Keratinocyte (primary cell): ENCODE measurements around the gene PGAP3. TPM values are rescaled to one million over a fixed set of nuclear protein-coding genes. Genes with fewer than 3 reads are reported as not detected.

ENCODE experiments used
- DNase-seq: peaks from one replicate; pipeline ENCODE4 v3.0.0-alpha.2; 2011; ENCODE audit warnings: low read depth, missing footprints, low spot score
- FAIRE-seq: peaks from 2 replicates; lab custom pipeline; 2011; peaks lifted over from hg19 to GRCh38; lab: Jason Lieb, UNC
- H2AFZ ChIP-seq: 2 replicates; pipeline ENCODE4 v1.6.0; 2012; ENCODE audit warnings: low read length, control low read depth, inconsistent platforms; ENCODE audit not compliant: control insufficient read depth
- H3K27ac ChIP-seq: 2 replicates; pipeline ENCODE4 v1.5.1; 2011; ENCODE audit warnings: low read length; ENCODE audit not compliant: control insufficient read depth, insufficient read depth
- H3K27me3 ChIP-seq: 3 replicates; pipeline ENCODE4 v1.6.0; 2011; ENCODE audit warnings: low read length; ENCODE audit not compliant: control insufficient read depth, insufficient read depth; ENCODE audit errors: extremely low read depth
- H3K36me3 ChIP-seq, 2 experiments: 2 replicates in 1 of 2; 3 replicates in 1 of 2; pipeline ENCODE4 v1.5.1; 2011; ENCODE audit warnings: low read length in 2 of 2, mild to moderate bottlenecking in 1 of 2; ENCODE audit not compliant: control insufficient read depth in 2 of 2, insufficient read depth in 2 of 2; ENCODE audit errors: extremely low read depth in 1 of 2
- H3K4me1 ChIP-seq: 3 replicates; pipeline ENCODE4 v1.5.1; 2011; ENCODE audit warnings: low read length; ENCODE audit not compliant: control insufficient read depth, insufficient read depth; ENCODE audit errors: extremely low read depth
- H3K4me2 ChIP-seq: 3 replicates; pipeline ENCODE4 v1.6.0; 2011; ENCODE audit warnings: low read depth, low read length; ENCODE audit not compliant: control insufficient read depth, insufficient read depth; ENCODE audit errors: extremely low read depth
- H3K4me3 ChIP-seq, 3 experiments: fragments of 200-600 bp in 1 of 3; sonication (generic) in 1 of 3; 2 replicates in 2 of 3; 3 replicates in 1 of 3; pipeline ENCODE4 v1.5.1; 2011 to 2016; ENCODE audit warnings: low read length in 3 of 3, mild to moderate bottlenecking in 3 of 3, control low read depth in 2 of 3, inconsistent platforms in 1 of 3, low read depth in 1 of 3, mixed read lengths in 1 of 3, mixed run types in 1 of 3, moderate library complexity in 1 of 3; ENCODE audit not compliant: control insufficient read depth in 2 of 3, insufficient read depth in 2 of 3; ENCODE audit errors: extremely low read depth in 1 of 3
- H3K79me2 ChIP-seq: 2 replicates; pipeline ENCODE4 v1.6.0; 2012; ENCODE audit warnings: low read length; ENCODE audit not compliant: control insufficient read depth, insufficient read depth
- H3K9ac ChIP-seq: 3 replicates; pipeline ENCODE4 v1.6.0; 2011; ENCODE audit warnings: low read length; ENCODE audit not compliant: control insufficient read depth, insufficient read depth; ENCODE audit errors: extremely low read depth
- H3K9me1 ChIP-seq: 3 replicates; pipeline ENCODE4 v1.6.0; 2011; ENCODE audit warnings: low read length; ENCODE audit not compliant: control insufficient read depth, insufficient read depth; ENCODE audit errors: extremely low read depth
- H3K9me3 ChIP-seq: 2 replicates; pipeline ENCODE4 v1.5.1; 2012; ENCODE audit warnings: low read depth, low read length; ENCODE audit not compliant: control insufficient read depth
- H4K20me1 ChIP-seq: 3 replicates; pipeline ENCODE4 v1.6.0; 2011; ENCODE audit warnings: low read length; ENCODE audit not compliant: control insufficient read depth, insufficient read depth; ENCODE audit errors: extremely low read depth
- EZH2 ChIP-seq: IDR thresholded peaks from one replicate; pipeline ENCODE4 v1.6.1; 2012; ENCODE audit warnings: inconsistent platforms, mild to moderate bottlenecking, low read length, moderate library complexity
- dilution Hi-C: fragments of 300-500 bp; cut with MboI; formaldehyde crosslinking; loops from one replicate; pipeline ENCODE4 v1.7.0; 2020; ENCODE audit warnings: low sequenced_read_pairs; ENCODE audit not compliant: extremely low pct_ligation_motif_present
- polyA plus RNA-seq, 5 experiments: library from polyadenylated mRNA; depleted of rRNA in 3 of 5; stranded (reverse) in 3 of 5; stranded (forward) in 1 of 5; unstranded in 1 of 5; fragments of >200 nt; gene quantifications; 1 replicate in 1 of 5; 2 replicates in 3 of 5; 3 replicates in 1 of 5; pipeline versions ENCODE4 v1.2.1 to v1.2.3, GENCODE V29; 2011 to 2012; ENCODE audit warnings: missing spikeins in 2 of 5, low read depth in 1 of 5, low replicate concordance in 1 of 5
- TF ChIP-seq, protein P1 (sequence below), 3 experiments: IDR thresholded peaks in 1 of 3; conservative IDR thresholded peaks in 1 of 3; optimal IDR thresholded peaks in 1 of 3; 2 replicates in 2 of 3; 3 replicates in 1 of 3; pipeline versions ENCODE3 to v1.5.1; 2011; ENCODE audit warnings: low read length in 3 of 3, mild to moderate bottlenecking in 3 of 3, moderate library complexity in 2 of 3, control low read depth in 1 of 3, inconsistent platforms in 1 of 3; ENCODE audit not compliant: insufficient read depth in 2 of 3; ENCODE audit errors: extremely low read depth in 1 of 3

The PGAP3 gene
- polyA plus RNA-seq, 1 donor (not counting 4 experiments of a cell fraction or from before 2014, with no cell fraction given), result 5.6 TPM

DNA sequence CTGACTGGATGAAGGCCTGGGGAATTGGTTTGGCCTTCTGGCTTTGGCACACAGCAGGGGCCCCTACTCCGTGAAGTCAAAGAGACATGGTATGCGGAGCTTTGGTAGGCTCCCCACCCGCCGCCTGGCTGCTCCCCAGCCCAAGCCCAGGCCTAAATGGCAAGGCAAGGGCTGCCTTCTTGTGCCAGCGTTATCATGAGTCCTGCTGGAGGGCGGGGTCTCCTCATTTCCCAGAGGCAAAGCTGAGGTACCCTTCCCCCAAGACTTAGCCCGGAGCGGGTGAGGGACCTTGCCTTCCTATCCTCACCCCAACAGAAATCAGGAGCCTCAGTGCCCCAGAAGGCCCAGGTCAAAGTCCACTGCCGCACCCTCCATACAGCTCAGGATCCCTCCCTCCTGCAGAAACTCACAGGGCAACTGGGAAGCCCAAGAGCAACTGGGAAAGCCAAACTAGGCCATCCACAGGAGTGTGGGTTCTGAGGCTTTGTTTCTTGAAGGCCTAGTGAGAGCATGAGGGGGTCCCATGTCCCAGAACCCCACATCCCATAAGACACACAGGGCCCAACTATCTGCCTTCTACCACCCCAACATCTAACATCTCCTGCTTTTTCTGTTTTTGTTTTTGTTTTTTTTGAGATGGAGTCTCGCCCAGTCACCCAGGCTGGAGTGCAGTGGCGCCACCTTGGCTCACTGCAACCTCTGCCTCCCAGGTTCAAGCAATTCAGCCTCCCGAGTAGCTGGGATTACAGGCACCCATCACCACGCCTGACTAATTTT, 9.3 kb downstream of the PGAP3 start:
- Histone ChIP-seq H3K4me2 (no peak overlapping the region), H3K27ac (no peak overlapping the region)
- dilution Hi-C loops, result no loop called here

DNA sequence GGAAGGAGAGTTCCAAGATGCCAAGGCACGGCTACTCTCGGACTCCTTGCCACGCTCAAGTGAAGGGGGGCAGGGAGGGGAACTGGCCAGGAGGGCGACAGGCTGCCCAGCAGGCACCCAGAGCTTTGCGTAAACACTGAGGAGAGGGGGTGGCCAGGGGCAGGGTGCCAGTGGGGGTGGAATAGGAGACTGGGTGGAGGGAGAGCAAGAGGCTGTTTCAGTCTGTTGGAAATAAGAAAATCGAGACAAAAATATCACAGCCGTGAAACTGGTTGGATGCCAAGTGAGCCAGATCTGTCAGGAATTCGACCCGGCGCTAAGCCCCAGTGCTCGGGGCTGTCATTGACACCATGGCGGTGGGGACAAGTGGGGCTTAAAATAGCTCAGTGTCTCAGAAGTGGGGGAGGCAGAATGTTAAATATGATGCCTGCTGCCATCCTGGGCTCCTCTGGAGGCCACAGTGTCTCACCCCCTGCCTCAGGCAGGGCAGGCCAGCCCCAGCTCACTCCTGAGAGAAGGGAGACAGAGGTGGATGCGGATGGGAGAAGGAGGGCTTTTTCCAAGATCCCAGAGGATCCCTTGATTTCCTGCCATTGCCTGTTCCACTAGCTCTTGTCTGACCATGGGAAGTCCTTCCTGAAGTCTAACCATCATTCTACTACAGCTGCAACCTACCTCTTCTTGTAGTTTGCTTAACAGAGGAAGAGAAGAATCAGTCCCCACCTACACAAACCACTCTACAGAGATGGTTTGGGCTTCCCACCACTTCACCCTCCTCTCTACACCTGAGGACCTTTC, 10.1 kb downstream of the PGAP3 start:
- dilution Hi-C loops, result no loop called here
- Histone ChIP-seq H3K79me2 (no peaks in the 10 kb centered on the region), H3K9me1 (no peaks in the 10 kb centered on the region), H3K4me1 (no peaks in the 10 kb centered on the region), H3K4me2 (no peak overlapping the region), H3K36me3 (no peaks in the 10 kb centered on the region), H3K9ac (no peak overlapping the region), H2AFZ (no peak overlapping the region), H4K20me1 (no peaks in the 10 kb centered on the region), H3K27me3 (no peaks in the 10 kb centered on the region), H3K9me3 (no peaks in the 10 kb centered on the region), H3K27ac (no peak overlapping the region), H3K4me3 (no peak overlapping the region)
- FAIRE-seq, result no peak
- no peak for TF ChIP-seq EZH2
- TF ChIP-seq, protein P1, sequence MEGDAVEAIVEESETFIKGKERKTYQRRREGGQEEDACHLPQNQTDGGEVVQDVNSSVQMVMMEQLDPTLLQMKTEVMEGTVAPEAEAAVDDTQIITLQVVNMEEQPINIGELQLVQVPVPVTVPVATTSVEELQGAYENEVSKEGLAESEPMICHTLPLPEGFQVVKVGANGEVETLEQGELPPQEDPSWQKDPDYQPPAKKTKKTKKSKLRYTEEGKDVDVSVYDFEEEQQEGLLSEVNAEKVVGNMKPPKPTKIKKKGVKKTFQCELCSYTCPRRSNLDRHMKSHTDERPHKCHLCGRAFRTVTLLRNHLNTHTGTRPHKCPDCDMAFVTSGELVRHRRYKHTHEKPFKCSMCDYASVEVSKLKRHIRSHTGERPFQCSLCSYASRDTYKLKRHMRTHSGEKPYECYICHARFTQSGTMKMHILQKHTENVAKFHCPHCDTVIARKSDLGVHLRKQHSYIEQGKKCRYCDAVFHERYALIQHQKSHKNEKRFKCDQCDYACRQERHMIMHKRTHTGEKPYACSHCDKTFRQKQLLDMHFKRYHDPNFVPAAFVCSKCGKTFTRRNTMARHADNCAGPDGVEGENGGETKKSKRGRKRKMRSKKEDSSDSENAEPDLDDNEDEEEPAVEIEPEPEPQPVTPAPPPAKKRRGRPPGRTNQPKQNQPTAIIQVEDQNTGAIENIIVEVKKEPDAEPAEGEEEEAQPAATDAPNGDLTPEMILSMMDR (optimal IDR thresholded peaks at IDR 0.05 in 1 of 3, IDR thresholded peaks at IDR 0.05 in 1 of 3, conservative IDR thresholded peaks at IDR 0.05 in 1 of 3; ENCODE audit: extremely low read depth in 1 of 3, insufficient read depth in 2 of 3, low read length in 3 of 3), result no peak
- DNase-seq, result no peak

More for the DNA sequence above, 9.3 kb downstream of the PGAP3 start:
- no peaks in the 10 kb centered on the region for H3K9me1 ChIP-seq
- H2AFZ ChIP-seq, result no peak overlapping the region
- no peak for DNase-seq
- H3K9me3 ChIP-seq, result no peaks in the 10 kb centered on the region
- H3K36me3 ChIP-seq, result no peaks in the 10 kb centered on the region
- H3K27me3 ChIP-seq, result no peaks in the 10 kb centered on the region
- H4K20me1 ChIP-seq, result no peaks in the 10 kb centered on the region
- no peaks in the 10 kb centered on the region for H3K79me2 ChIP-seq
- no peak for TF ChIP-seq EZH2
- TF ChIP-seq, protein P1 (optimal IDR thresholded peaks at IDR 0.05 in 1 of 3, IDR thresholded peaks at IDR 0.05 in 1 of 3, conservative IDR thresholded peaks at IDR 0.05 in 1 of 3; ENCODE audit: extremely low read depth in 1 of 3, insufficient read depth in 2 of 3, low read length in 3 of 3), result no peak
- no peaks in the 10 kb centered on the region for H3K4me1 ChIP-seq
- H3K4me3 ChIP-seq, result no peak overlapping the region
- H3K9ac ChIP-seq, result no peak overlapping the region
- FAIRE-seq, result no peak
